ENCODE results near the gene GOLPH3.

GRCh38 chr5:32100230-32100629 lies 73.9 kb downstream of the GOLPH3 start:
- TF ChIP-seq EZH2phosphoT487 (IDR thresholded peaks at IDR 0.05) (no peak), CTCF (IDR thresholded peaks at IDR 0.05) (no peak)
